Thoracic aorta (tissue), 2 donors: ENCODE measurements around the gene GSTA1. TPM values are rescaled to one million over a fixed set of nuclear protein-coding genes. Genes with fewer than 3 reads are reported as not detected.
"Not testable (repeated sequence)": the region's sequence is repeated elsewhere in the genome, so short reads cannot be mapped to it uniquely, and the experiment has no call there.

Experiments used
- ATAC-seq: fragments of 150-250 bp; one replicate; pipeline ENCODE4 v1.8.0; 2017; ENCODE audit warnings: low read depth; ENCODE audit not compliant: insufficient number of reproducible peaks, low FRiP score
- DNase-seq: peaks from one replicate; pipeline ENCODE4 v3.0.0-alpha.2; 2020; ENCODE audit warnings: low spot score
- H3K27ac ChIP-seq, 2 donors: fragments of 200-600 bp; sonication (generic); 1 replicate in 1 of 2; 2 replicates in 1 of 2; pipeline ENCODE4 v1.5.1; 2016; ENCODE audit warnings: mild to moderate bottlenecking in 2 of 2, moderate library complexity in 2 of 2
- H3K27me3 ChIP-seq: fragments of 200-600 bp; sonication (generic); replicated peaks from 2 replicates; pipeline ENCODE4 v1.6.0; 2016; ENCODE audit warnings: mild to moderate bottlenecking; ENCODE audit not compliant: insufficient read depth
- H3K36me3 ChIP-seq: fragments of 200-600 bp; sonication (generic); one replicate; pipeline ENCODE4 v1.5.1; 2016
- H3K4me1 ChIP-seq, 2 donors: fragments of 200-600 bp; sonication (generic); 1 replicate in 1 of 2; 2 replicates in 1 of 2; pipeline versions ENCODE4 v1.5.1 to v1.6.0; 2016; ENCODE audit warnings: low read depth in 2 of 2, mild to moderate bottlenecking in 1 of 2; ENCODE audit not compliant: control insufficient read depth in 1 of 2
- H3K4me3 ChIP-seq: fragments of 200-600 bp; sonication (generic); 2 replicates; pipeline ENCODE4 v1.5.1; 2016; ENCODE audit warnings: mild to moderate bottlenecking
- H3K9me3 ChIP-seq: fragments of 200-600 bp; sonication (generic); 2 replicates; pipeline ENCODE4 v1.5.1; 2016
- CTCF ChIP-seq: fragments of 200-600 bp; sonication (generic); IDR thresholded peaks from one replicate; pipeline ENCODE4 v1.5.1; 2019; ENCODE audit warnings: antibody characterized with exemption
- total RNA-seq, 2 donors: library from RNA; depleted of rRNA; stranded (reverse); fragments of >200 nt; gene quantifications; one replicate each; pipeline versions ENCODE4 v1.1.0 to v1.2.3, GENCODE V29; 2016

The GSTA1 gene
- total RNA-seq, 2 donors from 2014 or later: not detected

- Histone ChIP-seq H3K9me3 (no peaks in the 10 kb centered on the region), H3K27me3 (no peaks in the 10 kb centered on the region), H3K36me3 (no peaks in the 10 kb centered on the region), H3K27ac (no peak overlapping the region), H3K4me1 (peaks cover 0 to 19% of the 10 kb centered on the region in 2 donors), H3K4me3 (no peak overlapping the region)
- no peak for TF ChIP-seq CTCF
- no peak for ATAC-seq
- no peak for DNase-seq
These were observed 15.1 kb downstream of the GSTA1 start for GRCh38 chr6:52788478-52788877.

- no peak for DNase-seq
- Histone ChIP-seq H3K4me1 (peaks cover 0 to 19% of the 10 kb centered on the region in 2 donors), H3K36me3 (no peaks in the 10 kb centered on the region), H3K4me3 (no peak overlapping the region), H3K27me3 (no peaks in the 10 kb centered on the region), H3K9me3 (no peaks in the 10 kb centered on the region), H3K27ac (no peak overlapping the region)
- TF ChIP-seq CTCF: no peak
- no peak for ATAC-seq
These were observed 15.7 kb downstream of the GSTA1 start for GRCh38 chr6:52787917-52788316.

- Histone ChIP-seq H3K4me1 (peaks cover 0 to 19% of the 10 kb centered on the region in 2 donors), H3K9me3 (no peaks in the 10 kb centered on the region), H3K27ac (no peak overlapping the region), H3K4me3 (no peak overlapping the region), H3K27me3 (no peaks in the 10 kb centered on the region), H3K36me3 (no peaks in the 10 kb centered on the region)
- DNase-seq: no peak
- no peak for TF ChIP-seq CTCF
- no peak for ATAC-seq
These were observed 17.2 kb downstream of the GSTA1 start for GRCh38 chr6:52786249-52786956.

- H3K9me3 ChIP-seq, H3K27me3 ChIP-seq, H3K27ac ChIP-seq, ATAC-seq, H3K4me1 ChIP-seq, DNase-seq, H3K4me3 ChIP-seq, H3K36me3 ChIP-seq: not testable (repeated sequence)
These were observed 20.8 kb downstream of the GSTA1 start for GRCh38 chr6:52782696-52783274.

GRCh38 chr6:52782209-52782608, 21.4 kb downstream of the GSTA1 start:
- DNase-seq, H3K4me3 ChIP-seq, H3K36me3 ChIP-seq, H3K9me3 ChIP-seq, H3K4me1 ChIP-seq, ATAC-seq, H3K27me3 ChIP-seq, H3K27ac ChIP-seq: not testable (repeated sequence)

GRCh38 chr6:52779237-52779636, 24.4 kb downstream of the GSTA1 start:
- Histone ChIP-seq H3K4me1 (no peaks in the 10 kb centered on the region), H3K36me3 (no peaks in the 10 kb centered on the region), H3K27ac (no peak overlapping the region), H3K9me3 (no peaks in the 10 kb centered on the region), H3K4me3 (no peak overlapping the region), H3K27me3 (no peaks in the 10 kb centered on the region)
- ATAC-seq (no peak), DNase-seq (no peak)
- no peak for TF ChIP-seq CTCF

GRCh38 chr6:52776711-52777351, 26.8 kb downstream of the GSTA1 start:
- not testable (repeated sequence) for H3K4me3 ChIP-seq, ATAC-seq, H3K4me1 ChIP-seq, DNase-seq, H3K36me3 ChIP-seq, H3K27ac ChIP-seq, H3K9me3 ChIP-seq, H3K27me3 ChIP-seq

GRCh38 chr6:52769399-52769798, 34.2 kb downstream of the GSTA1 start:
- not testable (repeated sequence) for H3K4me1 ChIP-seq, H3K9me3 ChIP-seq, ATAC-seq, DNase-seq, H3K27ac ChIP-seq, H3K36me3 ChIP-seq, H3K27me3 ChIP-seq, H3K4me3 ChIP-seq
